HG02970 (cell line): ENCODE measurements around the gene RABGEF1.
"Not testable (repeated sequence)": the region's sequence is repeated elsewhere in the genome, so short reads cannot be mapped to it uniquely, and the experiment has no call there.

ENCODE experiments used
- ATAC-seq: cut with Tn5 transposase; IDR thresholded peaks from one replicate; pipeline ENCODE4 v1.9.1; 2021; ENCODE audit warnings: mild to moderate bottlenecking, moderate library complexity, moderate number of reproducible peaks; ENCODE audit not compliant: unreplicated experiment, low FRiP score

RABGEF1 gene

GRCh38 chr7:66734006-66734405 lies 6.5 kb upstream of the RABGEF1 start:
- no peak for ATAC-seq

GRCh38 chr7:66735154-66735553 lies 5.4 kb upstream of the RABGEF1 start:
- ATAC-seq: no peak

DNA sequence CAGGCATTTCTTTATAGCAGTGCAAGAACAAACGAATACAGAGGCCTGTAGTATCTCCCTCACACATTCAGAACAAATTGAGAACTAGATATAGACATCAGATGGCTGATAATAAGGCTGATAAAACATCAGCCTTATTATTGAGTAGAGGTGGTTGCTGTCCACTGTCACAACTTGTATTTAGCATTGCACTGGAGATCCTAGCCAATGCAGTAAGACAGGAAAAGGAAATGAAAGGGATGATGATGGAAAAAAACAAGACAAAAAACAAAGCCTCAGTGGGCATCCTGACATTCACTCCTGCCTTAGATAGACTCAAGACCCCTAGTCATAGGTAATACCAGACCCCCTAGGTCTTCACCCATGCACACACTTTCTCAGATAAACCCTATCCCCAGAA lies 4.7 kb upstream of the RABGEF1 start:
- no peak for ATAC-seq

DNA sequence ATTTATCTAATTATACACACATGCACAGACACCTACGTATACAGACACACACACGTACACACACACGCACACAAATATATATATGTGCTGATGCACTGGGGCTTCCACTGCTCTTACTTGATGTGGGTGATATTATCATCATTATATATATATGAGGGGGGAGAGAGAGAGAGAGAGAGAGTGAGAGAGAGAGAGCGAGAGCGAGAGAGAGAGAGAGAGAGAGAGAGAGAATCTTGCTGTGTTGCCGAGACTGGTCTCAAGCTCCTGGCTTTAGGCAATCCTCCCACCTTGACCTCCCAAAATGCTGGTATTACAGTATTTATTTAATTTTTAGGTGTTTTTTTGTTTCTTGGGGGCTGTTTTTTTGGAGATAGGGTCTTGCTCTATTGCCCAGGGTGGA lies 3.6 kb upstream of the RABGEF1 start:
- ATAC-seq: no peak

GRCh38 chr7:66737667-66738066 lies 2.9 kb upstream of the RABGEF1 start:
- ATAC-seq: no peak

GRCh38 chr7:66739477-66739876 lies 1.1 kb upstream of the RABGEF1 start:
- no peak for ATAC-seq

DNA sequence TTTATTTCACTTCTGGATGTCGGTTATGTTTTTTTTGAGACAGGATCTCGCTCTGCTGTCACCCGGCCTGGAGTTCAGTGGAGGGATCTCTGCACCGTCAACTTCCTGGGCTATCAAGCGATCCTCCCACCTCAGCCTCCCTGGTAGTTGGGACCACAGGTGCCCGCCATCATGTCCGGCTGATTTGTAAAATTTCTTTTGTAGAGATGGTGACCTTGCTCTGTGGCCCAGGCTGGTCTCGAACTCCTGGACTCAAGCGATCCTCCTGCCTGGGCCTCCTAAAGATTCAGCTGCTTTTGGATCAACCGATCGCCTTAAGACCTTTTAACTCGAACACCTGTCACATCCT lies 606 bp upstream of the RABGEF1 start:
- no peak for ATAC-seq

- peak; percentile 27 for ATAC-seq
These were observed 612 bp downstream of the RABGEF1 start for GRCh38 chr7:66740980-66741709.

- no peak for ATAC-seq
These were observed 1.1 kb downstream of the RABGEF1 start for GRCh38 chr7:66741710-66742049.

DNA sequence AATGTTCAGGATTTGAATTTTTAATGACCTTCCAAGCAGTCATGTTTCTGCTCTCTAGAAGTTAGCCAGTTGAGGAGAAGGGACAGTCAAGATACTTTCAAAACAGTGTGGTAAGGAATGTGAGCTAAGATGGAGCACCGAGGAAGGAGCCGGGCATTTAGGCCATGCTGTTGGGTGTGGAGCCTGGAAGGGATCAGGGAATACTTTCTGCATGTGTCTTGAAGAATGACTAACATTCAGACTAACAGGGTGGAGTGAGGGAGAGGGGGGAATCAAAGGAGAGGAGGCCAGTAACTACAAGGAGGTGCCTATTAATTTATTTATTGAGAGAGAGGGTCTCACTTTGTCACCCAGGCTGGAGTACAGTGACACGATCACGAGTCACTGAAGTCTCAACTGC lies 1.8 kb downstream of the RABGEF1 start:
- ATAC-seq: not testable (repeated sequence)

DNA sequence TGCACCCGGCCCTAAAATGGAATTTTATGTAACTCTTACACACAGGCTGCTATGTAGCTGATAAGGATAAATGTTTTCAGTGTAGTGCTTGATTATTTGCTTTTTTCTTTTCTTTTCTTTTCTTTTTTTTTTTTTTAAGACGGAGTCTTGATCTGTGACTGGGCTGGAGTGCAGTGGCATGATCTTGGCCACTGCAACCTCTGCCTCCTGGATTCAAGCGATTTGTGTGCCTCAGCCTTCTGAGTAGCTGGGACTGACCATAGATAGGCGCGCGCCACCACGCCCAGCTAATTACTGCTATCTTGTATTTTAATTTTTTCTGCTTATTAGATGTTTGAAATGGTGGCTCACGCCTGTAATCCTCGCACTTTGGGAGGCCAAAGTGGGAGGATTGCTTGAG lies 3.4 kb downstream of the RABGEF1 start:
- ATAC-seq: no peak

DNA sequence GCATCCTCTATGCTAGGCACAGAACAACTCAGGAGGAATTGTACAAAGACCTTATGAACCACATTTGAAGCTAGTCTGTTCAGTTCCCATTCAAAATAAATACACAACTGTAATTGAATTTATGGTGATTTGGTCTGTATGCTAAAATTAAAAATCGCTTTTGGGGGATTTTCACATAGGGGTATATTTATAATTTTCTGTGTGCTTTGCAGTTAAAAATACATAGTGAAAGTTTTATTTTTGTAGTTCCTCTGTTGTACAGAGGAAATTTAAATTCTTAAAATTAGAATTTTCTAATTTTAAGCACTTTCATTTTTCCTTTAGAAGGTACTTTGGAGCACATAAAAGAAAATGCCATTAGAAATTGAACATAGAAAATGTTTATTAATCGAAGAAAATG lies 6.9 kb downstream of the RABGEF1 start:
- no peak for ATAC-seq

DNA sequence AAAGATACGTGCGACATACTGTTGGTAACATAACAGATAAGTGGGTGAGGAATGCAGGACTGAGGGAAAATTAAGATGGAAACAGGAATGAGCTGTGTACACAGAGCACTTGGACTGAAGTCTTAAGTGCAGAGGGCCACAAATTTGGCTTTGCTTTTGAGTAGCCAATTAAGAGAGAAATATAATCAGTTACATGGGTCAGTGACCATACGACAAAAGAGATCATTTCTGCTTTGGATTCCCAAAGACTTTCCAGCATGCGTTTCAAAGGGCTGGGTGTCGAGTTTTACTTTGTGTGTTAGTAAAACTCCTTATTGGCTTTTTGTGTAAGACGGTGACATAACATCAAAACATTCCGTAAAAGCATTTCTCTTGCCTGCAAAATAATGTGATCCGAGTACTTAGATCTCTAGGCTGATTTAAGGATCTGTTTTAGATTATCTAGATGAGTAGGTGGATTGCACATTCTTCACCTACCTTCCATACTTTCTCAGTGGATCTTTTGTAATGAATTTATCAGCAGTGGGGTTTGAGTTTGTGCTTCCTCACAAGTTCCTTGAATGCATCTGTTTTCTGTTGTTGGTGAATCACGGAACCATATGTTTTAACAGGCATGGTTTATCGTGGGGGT lies 7.5 kb downstream of the RABGEF1 start:
- ATAC-seq: no peak

GRCh38 chr7:66748791-66749190 lies 8.3 kb downstream of the RABGEF1 start:
- no peak for ATAC-seq

DNA sequence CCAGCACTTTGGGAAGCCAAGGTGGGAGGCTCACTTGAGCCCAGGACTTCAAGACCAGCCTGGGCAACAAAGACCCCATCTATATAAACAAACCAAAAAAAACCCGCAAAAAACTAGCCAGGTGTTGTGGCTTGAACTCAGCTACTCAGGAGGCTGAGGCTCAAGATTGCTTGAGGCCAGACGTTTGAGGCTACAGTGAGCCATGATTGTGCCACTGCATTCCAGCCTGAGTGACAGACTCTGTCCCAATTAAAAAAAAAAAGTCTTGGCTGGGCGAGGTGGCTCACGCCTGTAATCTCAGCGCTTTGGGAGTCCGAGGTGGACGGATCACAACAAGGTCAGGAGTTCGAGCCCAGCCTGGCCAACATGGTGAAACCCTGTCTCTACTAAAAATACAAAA lies 11.4 kb downstream of the RABGEF1 start:
- ATAC-seq: no peak

DNA sequence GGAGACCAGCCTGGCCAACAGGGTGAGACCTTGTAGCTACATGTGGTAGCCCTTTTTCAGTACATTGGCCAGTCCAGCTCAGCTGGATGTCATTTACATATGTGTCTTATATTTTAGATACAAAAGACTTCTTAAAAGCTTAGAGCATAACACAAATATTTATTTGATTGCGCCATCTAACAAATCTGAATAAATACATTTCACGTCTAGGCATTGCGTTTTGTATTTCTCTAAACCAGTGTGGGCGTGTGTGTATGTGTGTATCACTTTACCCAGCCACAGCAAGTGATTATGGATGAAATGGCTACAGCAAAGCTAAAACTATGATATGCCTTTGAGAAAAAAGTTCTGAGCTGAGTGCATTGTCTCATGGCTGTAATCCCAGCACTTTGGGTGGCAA lies 14.0 kb downstream of the RABGEF1 start:
- ATAC-seq: no peak

DNA sequence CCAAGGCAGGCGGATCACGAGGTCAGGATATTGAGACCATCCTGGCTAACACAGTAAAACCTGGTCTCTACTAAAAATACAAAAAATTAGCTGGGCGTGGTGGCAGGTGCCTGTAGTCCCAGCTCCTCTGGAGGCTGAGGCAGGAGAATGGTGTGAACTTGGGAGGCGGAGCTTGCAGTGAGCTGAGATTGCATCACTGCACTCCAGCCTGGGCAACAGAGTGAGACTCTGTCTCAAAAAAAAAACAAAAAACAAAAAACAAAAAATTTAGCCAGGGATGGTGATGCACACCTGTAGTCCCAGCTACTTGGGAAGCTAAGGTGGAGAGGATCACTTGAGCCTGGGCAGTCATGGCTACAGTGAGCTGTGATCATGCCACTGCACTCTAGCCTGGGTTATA lies 14.5 kb downstream of the RABGEF1 start:
- not testable (repeated sequence) for ATAC-seq

GRCh38 chr7:66756227-66756626 lies 15.7 kb downstream of the RABGEF1 start:
- not testable (repeated sequence) for ATAC-seq

DNA sequence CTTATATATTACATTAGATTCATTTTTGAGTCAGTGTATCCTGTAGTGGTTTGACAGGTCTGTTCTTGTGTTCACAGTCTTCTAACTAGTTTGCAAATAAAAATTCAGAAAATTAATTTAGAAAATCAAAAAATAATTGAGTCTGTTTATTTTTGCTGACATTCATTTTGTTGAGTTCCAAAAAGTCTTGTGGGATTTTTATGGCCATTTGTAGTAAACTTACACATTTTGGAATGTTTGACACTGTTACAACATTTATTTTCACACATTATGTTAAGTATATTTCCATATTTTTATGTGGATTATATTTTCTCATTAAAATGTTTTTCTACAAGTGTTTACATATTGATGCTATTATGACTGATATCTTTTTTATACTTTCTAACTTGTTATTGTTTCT lies 16.4 kb downstream of the RABGEF1 start:
- no peak for ATAC-seq

- no peak for ATAC-seq
These were observed 17.4 kb downstream of the RABGEF1 start for GRCh38 chr7:66757939-66758338.

- ATAC-seq: no peak
These were observed 18.6 kb downstream of the RABGEF1 start for GRCh38 chr7:66758950-66759628.

DNA sequence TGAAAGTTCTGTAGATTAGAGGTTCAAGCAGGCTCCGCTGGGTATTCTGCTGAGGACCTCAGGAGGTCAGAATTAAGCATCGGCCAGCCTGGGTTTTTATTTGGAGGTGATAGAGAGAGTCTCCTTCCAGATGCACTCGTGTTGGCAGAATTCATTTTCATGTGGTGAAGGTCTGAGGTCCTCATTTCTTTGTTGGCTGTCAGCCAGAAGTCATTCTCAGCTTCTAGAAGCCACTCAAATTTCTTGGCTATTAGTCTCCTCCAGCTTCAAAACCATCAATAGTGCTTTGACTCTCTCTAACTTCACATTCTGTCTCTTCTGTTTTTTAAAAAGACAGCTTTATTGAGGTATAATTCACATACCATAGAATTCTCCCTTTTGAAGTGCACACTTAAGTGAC lies 22.6 kb downstream of the RABGEF1 start:
- not testable (repeated sequence) for ATAC-seq
